Islet of Langerhans (tissue), 1 donor: ENCODE data around the gene RIMS1.

ENCODE experiments used
- FAIRE-seq: peaks from one replicate; lab custom pipeline; 2011; peaks lifted over from hg19 to GRCh38; lab: Jason Lieb, UNC

The RIMS1 gene

DNA sequence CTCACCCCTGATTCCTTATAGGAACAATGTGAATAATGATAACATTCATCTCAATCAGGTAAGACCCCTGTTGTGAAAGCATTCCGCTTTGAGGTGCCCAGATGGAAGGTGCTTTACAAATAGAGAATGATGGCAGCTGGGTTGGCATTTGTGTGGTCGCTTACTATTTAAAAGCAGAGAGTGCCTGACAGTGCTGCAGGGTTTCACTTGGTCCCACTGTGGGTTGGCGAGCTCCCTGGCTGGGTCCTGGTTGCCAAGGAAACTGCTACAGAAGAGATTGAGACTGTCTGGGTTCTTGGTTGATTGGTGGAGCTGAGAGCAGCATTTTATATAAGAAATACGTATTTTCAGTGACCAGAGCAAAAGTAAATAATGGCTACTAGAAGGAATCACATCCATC, 528.3 kb downstream of the RIMS1 start:
- no peak for FAIRE-seq

DNA sequence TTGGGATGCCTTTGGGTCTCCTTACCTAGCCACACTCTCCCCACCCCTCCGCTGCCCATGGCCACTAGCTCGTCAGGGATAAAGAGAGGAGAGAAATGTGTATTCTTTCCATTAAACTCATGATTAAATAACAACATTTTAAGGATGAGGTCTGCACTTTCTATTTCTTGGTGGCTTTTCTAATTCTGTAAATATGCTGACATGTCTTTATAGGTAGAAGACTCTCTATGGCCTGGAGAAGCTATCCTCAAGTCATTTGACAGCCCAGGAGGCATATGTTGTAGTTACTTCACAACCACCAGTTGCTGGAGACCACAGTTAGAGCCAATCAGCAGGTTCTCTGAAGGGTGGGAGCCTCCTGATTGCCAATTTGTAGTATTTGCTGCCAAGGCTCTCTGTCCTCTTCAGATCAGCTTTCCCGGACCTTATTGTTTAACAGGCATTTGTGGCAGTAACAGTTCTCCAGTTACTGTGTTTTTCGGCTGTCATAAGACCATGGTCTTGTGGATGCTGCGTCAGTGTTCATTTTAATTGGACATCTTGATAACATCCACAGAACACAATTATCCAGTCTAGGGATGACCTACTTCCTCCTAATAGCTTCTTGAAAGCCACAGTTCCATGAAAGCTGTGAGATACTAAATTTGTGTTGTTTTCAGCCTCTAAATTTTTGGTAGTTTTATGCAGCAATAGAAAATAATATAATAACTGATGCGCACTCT, 530.6 kb downstream of the RIMS1 start:
- no peak for FAIRE-seq

DNA sequence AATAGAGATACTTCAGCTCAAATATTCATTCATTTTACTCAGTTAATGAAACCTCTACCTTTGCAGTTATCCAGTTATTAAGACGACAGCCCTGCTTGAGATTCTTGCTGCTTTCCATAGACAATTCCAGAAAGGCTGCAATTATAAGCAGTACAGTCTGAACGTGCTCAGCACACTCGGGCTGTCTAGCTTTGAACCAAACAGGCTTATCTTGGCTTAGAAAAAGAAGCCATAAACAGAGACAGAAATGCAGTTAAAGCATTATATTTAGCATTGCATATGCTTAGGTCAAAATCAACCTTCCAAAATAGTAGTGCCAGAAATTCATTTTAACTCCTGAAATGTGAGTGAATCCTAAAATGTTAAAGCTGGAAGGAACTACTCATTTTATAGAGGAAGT, 531.4 kb downstream of the RIMS1 start:
- no peak for FAIRE-seq

DNA sequence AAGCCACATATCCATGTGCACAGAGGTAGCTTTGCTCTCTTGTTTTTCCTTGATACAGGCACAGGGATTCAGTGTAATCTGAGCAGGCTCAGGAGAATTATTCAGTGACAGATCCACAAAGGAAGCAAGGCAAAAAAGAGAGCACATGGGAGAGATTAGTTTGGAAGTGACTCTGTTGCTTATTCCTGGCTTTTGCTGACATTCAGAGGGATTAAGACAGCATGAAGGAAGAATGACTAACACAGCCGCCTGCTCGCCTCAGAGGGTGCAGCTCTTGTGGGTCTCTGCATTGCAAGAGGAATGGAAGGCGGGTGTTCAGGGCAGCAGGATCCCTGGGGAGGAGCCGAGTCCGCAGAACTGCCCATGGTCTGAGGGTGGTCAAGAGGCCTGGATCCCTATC, 532.1 kb downstream of the RIMS1 start:
- FAIRE-seq, result no peak

DNA sequence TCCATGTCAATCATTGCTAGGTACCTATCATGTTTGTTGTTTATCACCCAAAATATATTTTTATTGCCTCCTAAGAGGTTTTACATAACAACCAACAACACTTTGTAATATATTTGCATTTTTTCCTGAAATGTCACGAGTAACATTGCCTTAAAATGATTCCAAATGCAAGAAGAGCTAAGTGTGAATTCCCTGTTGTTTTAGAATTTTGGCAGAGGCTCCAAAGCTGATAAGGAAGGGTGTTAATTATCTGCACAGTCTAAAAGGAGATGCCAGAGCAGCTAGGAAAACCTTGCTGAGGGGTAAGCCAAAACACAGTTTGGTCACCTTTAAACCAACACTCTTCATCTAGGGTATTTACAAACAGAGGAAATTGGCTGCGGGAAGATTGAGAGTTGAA, 533.6 kb downstream of the RIMS1 start:
- FAIRE-seq, result no peak

DNA sequence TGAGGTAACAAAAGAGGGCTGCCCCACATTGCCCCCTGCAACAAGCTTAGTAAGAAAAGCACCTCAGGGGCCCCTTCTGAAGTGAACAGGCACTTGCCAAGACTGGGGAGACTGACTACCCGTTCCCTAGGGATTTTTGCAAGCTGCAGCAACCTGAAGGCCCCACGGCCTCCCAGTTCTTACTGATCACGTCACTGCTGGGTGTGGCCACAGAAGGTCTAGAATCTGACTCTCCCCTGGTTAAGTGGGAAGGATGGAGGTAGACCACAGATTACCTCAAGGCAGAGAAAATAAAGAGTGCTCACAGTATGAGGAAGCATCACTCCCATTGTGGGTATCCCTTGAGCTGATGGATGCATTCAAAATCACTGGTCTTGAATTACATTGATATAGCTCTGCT, 534.1 kb downstream of the RIMS1 start:
- no peak for FAIRE-seq

DNA sequence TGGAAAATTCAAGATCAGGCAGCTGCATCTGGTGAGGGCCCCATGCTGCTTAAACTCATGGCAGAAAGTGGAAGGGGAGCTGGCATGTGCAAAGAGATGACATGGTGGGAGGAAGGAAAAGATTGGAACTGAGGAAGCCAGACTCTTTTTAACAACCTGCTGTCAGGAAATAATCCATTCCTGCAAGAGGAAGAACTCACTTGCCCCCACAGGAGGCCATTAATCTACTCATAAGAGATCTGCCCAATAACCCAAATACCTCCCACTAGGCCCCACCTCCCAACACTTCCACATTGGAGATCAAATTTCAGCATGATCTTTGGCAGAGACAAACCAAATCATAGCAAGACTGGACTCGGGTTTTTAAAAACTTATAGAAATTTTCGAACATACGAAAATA, 535.0 kb downstream of the RIMS1 start:
- FAIRE-seq, result no peak

DNA sequence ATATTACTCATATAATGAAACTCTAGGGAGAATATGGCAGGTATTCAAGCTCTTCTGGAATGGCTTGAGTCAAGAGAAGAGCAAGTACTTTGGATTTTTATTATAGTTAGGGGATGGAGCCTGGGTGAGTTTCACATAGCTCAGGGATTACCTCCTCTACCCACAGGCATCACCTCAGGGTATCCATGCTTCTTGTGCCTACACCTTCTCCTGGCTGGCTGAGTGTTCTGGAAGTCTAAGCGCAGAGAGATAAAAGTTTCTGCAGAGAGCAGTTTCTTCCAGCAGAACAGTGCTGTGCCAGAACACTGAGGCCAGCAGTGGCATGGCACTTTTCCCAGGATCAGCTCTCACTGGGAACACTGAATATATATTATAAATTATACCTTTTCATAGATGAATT, 535.8 kb downstream of the RIMS1 start:
- no peak for FAIRE-seq

DNA sequence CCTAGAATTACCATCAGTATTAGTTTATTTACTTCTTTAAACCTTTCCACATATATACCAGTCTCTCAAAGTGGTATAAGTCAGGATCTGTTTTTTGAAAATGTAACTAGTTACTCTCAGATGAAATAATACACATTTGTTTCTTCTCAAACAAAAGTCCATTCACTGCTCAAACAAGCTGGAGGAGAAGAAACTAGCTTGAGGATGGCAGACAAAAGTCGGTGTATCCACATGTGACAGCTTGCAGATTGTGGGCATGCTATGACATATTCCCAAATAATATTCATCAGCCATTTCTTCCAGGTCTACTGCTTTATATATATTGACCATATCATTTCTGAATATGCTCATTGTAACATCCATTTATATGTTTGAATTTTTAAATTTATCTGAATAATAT, 538.1 kb downstream of the RIMS1 start:
- FAIRE-seq, result no peak

DNA sequence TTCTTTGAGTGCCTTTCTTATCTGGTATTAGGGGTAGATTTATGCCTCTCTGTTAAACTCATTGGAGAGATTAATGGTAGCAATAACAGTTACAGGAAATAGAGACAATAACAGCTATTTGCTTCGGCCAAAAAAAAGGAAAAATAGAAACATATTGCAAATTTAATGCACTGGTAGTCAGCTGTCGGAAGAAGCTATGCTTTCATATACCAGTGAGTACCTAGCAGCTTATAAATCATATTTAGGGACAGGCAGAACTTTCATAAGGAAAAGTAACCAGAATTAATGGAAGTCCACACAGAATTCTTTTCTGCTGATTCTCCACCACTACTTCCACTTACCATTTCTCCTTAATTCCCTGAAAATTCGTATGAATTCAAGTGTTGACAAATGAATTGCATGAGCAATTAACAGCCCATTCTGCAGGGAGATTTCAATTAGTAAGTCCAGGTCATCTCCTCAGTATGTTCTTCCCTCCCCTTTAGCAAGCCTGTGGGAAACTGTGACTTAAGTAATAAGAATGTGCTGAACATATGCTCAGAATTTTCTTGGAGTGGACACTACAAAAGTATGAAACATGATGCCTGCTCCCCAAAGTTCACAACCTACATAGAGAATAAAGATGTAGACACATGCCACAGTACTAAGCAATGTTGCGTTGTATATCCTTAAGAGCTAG, 538.8 kb downstream of the RIMS1 start:
- no peak for FAIRE-seq

DNA sequence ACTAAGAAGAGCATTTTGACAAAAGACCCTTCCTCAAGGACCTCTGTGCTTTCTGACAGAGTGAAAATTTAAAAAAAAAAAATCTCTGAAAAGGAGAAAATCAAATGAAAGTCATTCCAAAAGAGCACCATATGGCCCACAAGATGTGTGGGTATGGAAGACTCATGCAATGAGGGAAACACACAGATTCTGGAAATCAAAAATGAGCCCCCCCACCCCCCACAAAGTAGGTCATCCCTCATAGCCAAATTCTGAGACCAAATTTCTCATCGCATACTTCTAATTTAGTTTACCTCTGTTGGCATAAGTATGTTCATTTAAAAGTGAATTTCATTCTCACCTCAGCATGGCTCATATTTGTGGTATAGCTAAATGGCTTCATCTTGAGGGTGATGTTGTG, 554.3 kb downstream of the RIMS1 start:
- no peak for FAIRE-seq

DNA sequence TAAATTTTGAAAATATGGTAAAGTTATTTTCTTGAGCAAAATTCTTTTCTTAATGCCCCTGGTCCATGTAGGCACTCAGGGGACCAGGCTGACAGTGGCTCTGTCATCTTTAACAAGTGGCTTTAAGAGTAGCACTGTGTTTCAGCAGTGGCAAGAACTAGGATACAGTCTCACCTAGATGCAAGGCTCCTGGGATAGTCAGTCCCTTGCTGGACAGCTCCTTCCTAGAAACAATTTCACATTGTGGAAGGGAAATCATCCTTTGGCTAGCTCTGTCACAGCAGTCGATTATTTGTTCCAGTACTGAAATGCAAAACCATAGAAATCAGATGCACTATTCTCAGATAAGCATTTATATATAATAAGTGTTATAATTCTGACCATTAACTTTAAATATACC, 560.1 kb downstream of the RIMS1 start:
- FAIRE-seq, result no peak
